ENCODE data around the gene DCST1. TPM values are rescaled to one million over a fixed set of nuclear protein-coding genes. Genes with fewer than 3 reads are reported as not detected.

DCST1 gene
- total and polyA plus RNA-seq, 2 of the 13 experiments (the other 11 are each of a cell fraction or from before 2014, with no cell fraction given), result 0.04 TPM; not detected in 1

- TF ChIP-seq, protein P1, sequence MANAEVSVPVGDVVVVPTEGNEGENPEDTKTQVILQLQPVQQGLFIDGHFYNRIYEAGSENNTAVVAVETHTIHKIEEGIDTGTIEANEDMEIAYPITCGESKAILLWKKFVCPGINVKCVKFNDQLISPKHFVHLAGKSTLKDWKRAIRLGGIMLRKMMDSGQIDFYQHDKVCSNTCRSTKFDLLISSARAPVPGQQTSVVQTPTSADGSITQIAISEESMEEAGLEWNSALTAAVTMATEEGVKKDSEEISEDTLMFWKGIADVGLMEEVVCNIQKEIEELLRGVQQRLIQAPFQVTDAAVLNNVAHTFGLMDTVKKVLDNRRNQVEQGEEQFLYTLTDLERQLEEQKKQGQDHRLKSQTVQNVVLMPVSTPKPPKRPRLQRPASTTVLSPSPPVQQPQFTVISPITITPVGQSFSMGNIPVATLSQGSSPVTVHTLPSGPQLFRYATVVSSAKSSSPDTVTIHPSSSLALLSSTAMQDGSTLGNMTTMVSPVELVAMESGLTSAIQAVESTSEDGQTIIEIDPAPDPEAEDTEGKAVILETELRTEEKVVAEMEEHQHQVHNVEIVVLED (CRISPR knock-in tag; IDR thresholded peaks at IDR 0.05; ENCODE audit: borderline replicate concordance), result 0 out of 2 replicates have a peak, but pooled peaks have one; percentile 30
- peak; percentile 40 for TF ChIP-seq UBTF (CRISPR knock-in tag; IDR thresholded peaks at IDR 0.05)
- peak; percentile 86 for TF ChIP-seq POLR2G (IDR thresholded peaks at IDR 0.05; ENCODE audit: low read depth, low read length)
- no peak for TF ChIP-seq ZNF337 (CRISPR knock-in tag; IDR thresholded peaks at IDR 0.05; ENCODE audit: borderline replicate concordance, low read depth)
- no peak for TF ChIP-seq MEF2D (CRISPR knock-in tag; IDR thresholded peaks at IDR 0.05)
- TF ChIP-seq ZNF263 (CRISPR knock-in tag; IDR thresholded peaks at IDR 0.05), result no peak
- no peak for TF ChIP-seq REXO4 (CRISPR knock-in tag; IDR thresholded peaks at IDR 0.05; ENCODE audit: borderline replicate concordance)
- TF ChIP-seq, protein P2, sequence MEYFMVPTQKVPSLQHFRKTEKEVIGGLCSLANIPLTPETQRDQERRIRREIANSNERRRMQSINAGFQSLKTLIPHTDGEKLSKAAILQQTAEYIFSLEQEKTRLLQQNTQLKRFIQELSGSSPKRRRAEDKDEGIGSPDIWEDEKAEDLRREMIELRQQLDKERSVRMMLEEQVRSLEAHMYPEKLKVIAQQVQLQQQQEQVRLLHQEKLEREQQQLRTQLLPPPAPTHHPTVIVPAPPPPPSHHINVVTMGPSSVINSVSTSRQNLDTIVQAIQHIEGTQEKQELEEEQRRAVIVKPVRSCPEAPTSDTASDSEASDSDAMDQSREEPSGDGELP (IDR thresholded peaks at IDR 0.05; ENCODE audit: borderline replicate concordance, low read depth), result no peak
- TF ChIP-seq ZNF850 (CRISPR knock-in tag; conservative IDR thresholded peaks at IDR 0.05), result no peak
- 0 out of 2 replicates have a peak, but pooled peaks have one; percentile 37 for TF ChIP-seq ZNF20 (CRISPR knock-in tag; IDR thresholded peaks at IDR 0.05)
- no peak for TF ChIP-seq PAX8 (CRISPR knock-in tag; IDR thresholded peaks at IDR 0.05; ENCODE audit: borderline replicate concordance)
- TF ChIP-seq ZFP82 (CRISPR knock-in tag; IDR thresholded peaks at IDR 0.05; ENCODE audit: borderline replicate concordance), result no peak
- TF ChIP-seq, protein P3, sequence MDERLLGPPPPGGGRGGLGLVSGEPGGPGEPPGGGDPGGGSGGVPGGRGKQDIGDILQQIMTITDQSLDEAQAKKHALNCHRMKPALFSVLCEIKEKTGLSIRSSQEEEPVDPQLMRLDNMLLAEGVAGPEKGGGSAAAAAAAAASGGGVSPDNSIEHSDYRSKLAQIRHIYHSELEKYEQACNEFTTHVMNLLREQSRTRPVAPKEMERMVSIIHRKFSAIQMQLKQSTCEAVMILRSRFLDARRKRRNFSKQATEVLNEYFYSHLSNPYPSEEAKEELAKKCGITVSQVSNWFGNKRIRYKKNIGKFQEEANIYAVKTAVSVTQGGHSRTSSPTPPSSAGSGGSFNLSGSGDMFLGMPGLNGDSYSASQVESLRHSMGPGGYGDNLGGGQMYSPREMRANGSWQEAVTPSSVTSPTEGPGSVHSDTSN (CRISPR knock-in tag; IDR thresholded peaks at IDR 0.05), result no peak
- no peak; the same call in 1 of the 2 replicates for TF ChIP-seq ZNF614 (CRISPR knock-in tag; IDR thresholded peaks at IDR 0.05; ENCODE audit: borderline replicate concordance)
- TF ChIP-seq ZBTB3 (CRISPR knock-in tag; IDR thresholded peaks at IDR 0.05; ENCODE audit: borderline replicate concordance, low read depth), result no peak
- no peak for TF ChIP-seq RORA (CRISPR knock-in tag; IDR thresholded peaks at IDR 0.05)
- TF ChIP-seq HNRNPUL1 (IDR thresholded peaks at IDR 0.05; ENCODE audit: low read depth, low read length), result no peak
- TF ChIP-seq SUZ12 (IDR thresholded peaks at IDR 0.05; ENCODE audit: low read depth, low read length), result no peak
- TF ChIP-seq ZNF746 (CRISPR knock-in tag; IDR thresholded peaks at IDR 0.05), result 0 out of 2 replicates have a peak, but pooled peaks have one; percentile 45
- TF ChIP-seq NCOA5 (CRISPR knock-in tag; IDR thresholded peaks at IDR 0.05), result no peak
- no peak for TF ChIP-seq RXRA (CRISPR knock-in tag; IDR thresholded peaks at IDR 0.05)
- TF ChIP-seq RBM39 (IDR thresholded peaks at IDR 0.05; ENCODE audit: low read depth, low read length, poor library complexity, severe bottlenecking), result no peak
These were observed 30.0 kb downstream of the DCST1 start, which contains the start of gene EFNA4 (continued) for GRCh38 chr1:155063550-155064110.
